Astrocyte of the spinal cord (primary cell): ENCODE measurements around the gene COQ8B.
A peak's percentile ranks its signal among the peaks of the same experiment; 100 is the strongest.

Experiments used
- DNase-seq: peaks from one replicate; pipeline ENCODE4 v3.0.0; 2011; ENCODE audit warnings: low read depth, low spot score
- H3K4me3 ChIP-seq: 2 replicates; pipeline ENCODE4 v1.5.1; 2011; ENCODE audit warnings: low read depth, mild to moderate bottlenecking, low read length, moderate library complexity
- in situ Hi-C: cut with HindIII; loops from 2 replicates; pipeline ENCODE4 v1.10.0; 2017; ENCODE audit warnings: low sequenced_read_pairs
- TF ChIP-seq, protein P1 (sequence below): IDR thresholded peaks from 2 replicates; pipeline ENCODE4 v1.5.1; 2012; ENCODE audit warnings: low read depth, mild to moderate bottlenecking, low read length, inconsistent platforms

Gene COQ8B

DNA sequence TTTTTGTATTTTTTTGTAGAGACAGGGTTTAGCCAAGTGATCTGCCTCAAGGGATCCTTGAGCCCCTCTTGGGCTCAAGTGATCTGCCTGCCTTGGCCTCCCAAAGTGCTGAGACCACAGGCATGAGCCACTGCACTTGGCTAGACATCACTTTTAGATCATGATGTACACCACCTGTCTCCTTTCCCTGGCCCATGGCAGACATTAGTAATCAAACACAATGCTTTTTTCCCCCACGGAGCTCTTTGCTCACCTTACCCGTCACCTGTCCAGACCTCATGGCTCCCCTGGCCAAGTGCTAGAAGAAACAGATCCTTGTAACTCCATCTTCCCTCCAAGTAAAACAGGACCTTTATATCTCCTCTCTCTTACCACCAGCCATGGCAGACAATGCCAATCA, 44.6 kb downstream of the COQ8B start:
- TF ChIP-seq, protein P1, sequence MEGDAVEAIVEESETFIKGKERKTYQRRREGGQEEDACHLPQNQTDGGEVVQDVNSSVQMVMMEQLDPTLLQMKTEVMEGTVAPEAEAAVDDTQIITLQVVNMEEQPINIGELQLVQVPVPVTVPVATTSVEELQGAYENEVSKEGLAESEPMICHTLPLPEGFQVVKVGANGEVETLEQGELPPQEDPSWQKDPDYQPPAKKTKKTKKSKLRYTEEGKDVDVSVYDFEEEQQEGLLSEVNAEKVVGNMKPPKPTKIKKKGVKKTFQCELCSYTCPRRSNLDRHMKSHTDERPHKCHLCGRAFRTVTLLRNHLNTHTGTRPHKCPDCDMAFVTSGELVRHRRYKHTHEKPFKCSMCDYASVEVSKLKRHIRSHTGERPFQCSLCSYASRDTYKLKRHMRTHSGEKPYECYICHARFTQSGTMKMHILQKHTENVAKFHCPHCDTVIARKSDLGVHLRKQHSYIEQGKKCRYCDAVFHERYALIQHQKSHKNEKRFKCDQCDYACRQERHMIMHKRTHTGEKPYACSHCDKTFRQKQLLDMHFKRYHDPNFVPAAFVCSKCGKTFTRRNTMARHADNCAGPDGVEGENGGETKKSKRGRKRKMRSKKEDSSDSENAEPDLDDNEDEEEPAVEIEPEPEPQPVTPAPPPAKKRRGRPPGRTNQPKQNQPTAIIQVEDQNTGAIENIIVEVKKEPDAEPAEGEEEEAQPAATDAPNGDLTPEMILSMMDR, result no peak
- in situ Hi-C loops, result no loop called here
- no peak for DNase-seq
- no peak overlapping the region for H3K4me3 ChIP-seq

DNA sequence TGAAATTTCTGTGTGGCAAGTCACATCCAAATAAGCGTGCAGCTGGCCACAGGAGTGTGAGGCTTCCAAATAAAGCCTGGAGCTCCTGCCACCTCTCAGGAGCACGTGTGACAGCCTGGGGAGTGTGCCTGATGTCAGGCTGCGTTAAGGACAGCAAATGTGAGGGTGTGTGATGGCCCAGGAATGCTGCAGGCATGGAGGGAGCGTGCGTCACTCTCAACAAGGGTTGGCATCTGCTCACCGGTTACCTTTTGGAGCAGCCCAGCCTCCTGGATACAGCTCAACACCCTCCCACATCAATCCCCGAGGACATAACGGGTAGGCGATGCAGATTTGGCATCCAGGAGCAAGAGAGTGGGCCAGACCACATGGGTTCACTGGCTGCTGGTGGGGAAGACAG, 45.3 kb downstream of the COQ8B start:
- no peak for DNase-seq
- H3K4me3 ChIP-seq, result no peak overlapping the region
- TF ChIP-seq, protein P1, result no peak
- in situ Hi-C loops, result no loop called here

DNA sequence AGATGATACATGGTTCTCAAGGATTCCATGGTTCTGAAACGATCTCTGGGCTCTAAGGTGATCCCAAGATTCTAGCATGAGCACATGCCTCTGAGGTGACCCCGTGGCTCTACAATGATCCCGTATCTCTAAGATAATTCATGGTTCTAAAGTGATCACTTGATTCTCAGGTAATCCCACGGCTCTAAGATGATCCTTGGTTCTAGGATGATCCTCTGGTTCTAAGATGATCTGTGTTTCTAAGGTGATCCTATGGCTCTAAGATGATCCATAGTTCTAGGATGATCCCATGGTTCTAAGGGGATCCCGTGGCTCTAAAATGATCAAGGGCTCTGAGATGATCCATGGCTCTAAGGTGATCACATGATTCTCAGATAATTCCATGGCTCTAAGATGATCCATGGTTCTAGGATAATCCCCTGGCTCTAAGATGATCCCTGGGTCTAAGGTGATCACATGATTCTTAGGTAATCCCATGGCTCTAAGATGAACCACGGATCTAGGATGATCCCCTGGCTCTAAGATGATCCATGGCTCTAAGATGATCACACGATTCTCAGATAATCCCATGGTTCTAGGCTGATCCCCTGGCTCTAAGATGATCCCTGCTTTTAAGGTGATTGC, 47.6 kb downstream of the COQ8B start:
- no peak for DNase-seq
- in situ Hi-C loops, result no loop called here
- H3K4me3 ChIP-seq, result no peak overlapping the region
- TF ChIP-seq, protein P1, result no peak

DNA sequence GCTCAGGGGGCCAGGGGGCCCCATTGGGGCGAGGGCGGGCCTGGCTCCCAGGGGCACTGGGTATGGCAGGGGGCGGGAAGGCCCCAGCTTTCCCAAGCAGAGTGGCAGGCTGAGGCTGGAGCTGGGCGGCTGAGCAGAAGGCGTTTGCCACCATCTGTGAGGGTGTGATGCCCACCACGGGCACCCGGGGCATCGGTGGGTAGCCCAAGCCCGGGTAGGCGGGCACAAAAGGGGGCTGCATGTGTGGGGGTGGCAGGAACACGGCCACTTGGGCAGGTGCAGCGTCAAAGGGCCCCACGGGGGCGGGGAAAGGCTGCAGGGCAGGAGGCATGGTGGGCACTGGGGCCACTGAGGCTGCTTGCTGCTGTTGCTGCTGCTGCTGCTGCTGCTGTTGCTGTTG, 49.1 kb downstream of the COQ8B start:
- TF ChIP-seq, protein P1, result no peak
- DNase-seq, result no peak
- H3K4me3 ChIP-seq, result no peak overlapping the region
- in situ Hi-C loops, result no loop called here

DNA sequence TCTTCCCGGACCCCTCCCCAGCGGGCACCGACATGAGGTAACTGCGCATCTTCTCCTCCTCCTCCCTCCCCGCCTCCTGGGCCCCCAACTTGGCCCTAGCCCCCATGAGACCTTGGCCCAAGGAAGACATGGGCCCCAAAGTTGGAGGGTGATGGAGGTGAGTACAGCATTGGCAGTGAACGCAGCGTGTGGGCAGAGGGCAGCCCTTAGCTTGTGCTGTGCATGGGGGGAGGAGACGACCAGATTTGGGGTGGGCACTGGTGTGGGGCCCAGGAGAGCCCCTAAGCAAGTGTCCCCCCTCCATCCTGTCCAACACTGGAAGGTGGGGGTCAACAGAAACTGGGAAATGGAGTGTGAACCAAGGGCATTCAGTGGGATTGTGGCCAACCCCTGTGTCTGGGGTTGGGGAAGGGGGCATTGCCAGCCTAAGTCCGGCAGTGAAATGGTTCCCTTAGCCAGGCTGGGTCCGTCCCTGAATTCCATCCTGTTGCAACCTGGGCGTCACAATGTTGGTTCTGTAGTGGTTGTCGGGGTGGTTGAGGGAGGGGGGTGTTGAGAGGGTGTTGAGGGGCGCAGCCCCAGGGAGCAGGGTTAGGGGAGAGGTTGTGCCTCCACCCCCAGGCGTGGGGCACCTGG, 49.8 kb downstream of the COQ8B start:
- in situ Hi-C loops, result no loop called here
- H3K4me3 ChIP-seq, result no peak overlapping the region
- TF ChIP-seq, protein P1, result no peak
- no peak for DNase-seq

DNA sequence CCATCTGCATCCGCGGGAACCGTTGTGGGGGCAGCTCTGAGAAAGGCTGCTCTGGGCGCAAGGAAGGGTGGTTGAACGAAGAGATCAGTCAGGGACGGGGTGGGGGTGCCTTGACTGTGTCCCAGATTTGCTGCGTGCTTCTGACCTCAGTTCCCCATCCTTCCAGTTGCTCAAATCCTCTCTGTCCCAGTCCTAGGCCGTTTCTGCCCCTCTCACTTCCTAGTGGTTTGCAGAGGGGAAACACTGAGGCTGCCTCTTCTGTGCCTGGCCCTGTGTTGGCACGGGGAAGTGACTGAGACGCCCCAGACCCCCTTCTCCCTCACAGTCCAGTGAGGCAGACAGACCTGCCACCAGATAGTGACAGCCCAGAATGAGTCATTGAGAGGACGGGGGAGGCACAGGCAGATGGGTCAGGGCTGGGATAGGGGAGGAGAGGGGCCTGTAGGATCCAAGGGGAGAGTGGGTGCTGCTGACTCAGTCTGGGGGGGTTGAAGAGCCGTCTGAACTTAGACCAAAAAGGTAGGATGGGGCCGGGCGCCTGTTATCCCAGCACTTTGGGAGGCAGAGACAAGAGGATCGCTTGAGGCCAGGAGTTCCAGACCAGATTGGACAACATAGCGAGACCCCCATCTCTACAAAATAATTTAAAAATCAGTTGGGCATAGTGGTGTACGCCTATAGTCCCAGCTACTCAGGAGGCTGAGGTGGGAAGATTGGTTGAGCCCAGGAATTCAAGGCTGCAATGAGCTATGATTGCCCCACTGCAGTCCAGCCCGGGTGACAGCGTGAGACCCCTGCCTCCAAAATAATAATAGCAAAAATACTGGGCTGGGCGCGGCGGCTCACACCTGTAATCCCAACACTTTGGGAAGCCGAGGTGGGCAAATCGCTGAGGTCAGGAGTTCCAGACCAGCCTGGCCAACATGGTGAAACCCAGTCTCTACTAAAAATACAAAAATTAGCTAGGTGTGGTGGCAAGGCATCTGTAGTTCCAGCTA, 52.7 kb downstream of the COQ8B start:
- in situ Hi-C loops, result no loop called here
- TF ChIP-seq, protein P1, result no peak
- DNase-seq, result no peak
- peak overlapping the region; percentile 51 for H3K4me3 ChIP-seq
